ENCODE data around the gene SIPA1L3.

DNA sequence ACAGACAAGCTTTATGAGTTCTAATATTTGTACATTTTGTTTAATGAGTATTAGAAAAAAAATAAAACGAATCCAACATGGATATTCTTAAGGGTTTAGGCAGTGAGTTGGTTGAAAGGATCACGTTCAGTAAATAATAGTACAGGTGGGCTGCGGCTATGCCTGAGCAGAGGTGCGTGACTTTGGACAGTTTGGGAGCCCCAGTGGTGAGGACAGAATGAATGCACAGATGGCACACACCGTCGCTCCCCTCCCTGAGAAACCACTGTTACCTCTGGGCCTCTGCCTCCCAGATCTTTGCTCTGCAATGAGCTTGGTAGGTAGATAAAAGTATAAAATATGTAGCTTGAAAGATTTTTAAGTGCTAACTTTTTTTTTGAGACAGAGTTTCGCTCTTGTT is 153.3 kb downstream of the SIPA1L3 start:
- no peak for TF ChIP-seq ZFX (CRISPR knock-in tag; IDR thresholded peaks at IDR 0.05)
- TF ChIP-seq ZNF785 (CRISPR knock-in tag; IDR thresholded peaks at IDR 0.05) = no peak
- no peak for TF ChIP-seq KLF6 (CRISPR knock-in tag; IDR thresholded peaks at IDR 0.05; ENCODE audit: borderline replicate concordance)
- TF ChIP-seq ZNF175 (CRISPR knock-in tag; IDR thresholded peaks at IDR 0.05; ENCODE audit: low read depth) = no peak
- no peak for TF ChIP-seq RFX5 (IDR thresholded peaks at IDR 0.05; ENCODE audit: low read depth, low read length)
- no peak for TF ChIP-seq ZHX1 (conservative IDR thresholded peaks at IDR 0.05; ENCODE audit: low read length)

Measured in K562 (cell line).